Suprapubic skin (tissue), 4 donors: Measurements from ENCODE around the gene RPUSD2.

Experiments used
- EP300 ChIP-seq: sonication (generic); formaldehyde crosslinking; IDR thresholded peaks from one replicate; pipeline ENCODE4 v1.6.1; 2017; ENCODE audit warnings: antibody characterized with exemption
- POLR2A ChIP-seq, 2 donors: fragments of 450-650 bp; IDR thresholded peaks; one replicate each; pipeline ENCODE4 v1.6.1; 2017; ENCODE audit warnings: antibody characterized with exemption in 2 of 2, mild to moderate bottlenecking in 2 of 2, moderate library complexity in 2 of 2
- POLR2AphosphoS5 ChIP-seq, 3 donors: sonication (generic); formaldehyde crosslinking; IDR thresholded peaks; one replicate each; pipeline ENCODE4 v1.6.1; 2017; ENCODE audit warnings: antibody characterized with exemption in 3 of 3
- TF ChIP-seq, protein P1 (sequence below), 2 donors: fragments of 200-600 bp in 1 of 2; fragments of 450-650 bp in 1 of 2; sonication (generic) in 1 of 2; IDR thresholded peaks; one replicate each; pipeline ENCODE4 v1.5.1; 2016 to 2019; ENCODE audit warnings: antibody characterized with exemption in 2 of 2, mild to moderate bottlenecking in 1 of 2, moderate library complexity in 1 of 2

DNA sequence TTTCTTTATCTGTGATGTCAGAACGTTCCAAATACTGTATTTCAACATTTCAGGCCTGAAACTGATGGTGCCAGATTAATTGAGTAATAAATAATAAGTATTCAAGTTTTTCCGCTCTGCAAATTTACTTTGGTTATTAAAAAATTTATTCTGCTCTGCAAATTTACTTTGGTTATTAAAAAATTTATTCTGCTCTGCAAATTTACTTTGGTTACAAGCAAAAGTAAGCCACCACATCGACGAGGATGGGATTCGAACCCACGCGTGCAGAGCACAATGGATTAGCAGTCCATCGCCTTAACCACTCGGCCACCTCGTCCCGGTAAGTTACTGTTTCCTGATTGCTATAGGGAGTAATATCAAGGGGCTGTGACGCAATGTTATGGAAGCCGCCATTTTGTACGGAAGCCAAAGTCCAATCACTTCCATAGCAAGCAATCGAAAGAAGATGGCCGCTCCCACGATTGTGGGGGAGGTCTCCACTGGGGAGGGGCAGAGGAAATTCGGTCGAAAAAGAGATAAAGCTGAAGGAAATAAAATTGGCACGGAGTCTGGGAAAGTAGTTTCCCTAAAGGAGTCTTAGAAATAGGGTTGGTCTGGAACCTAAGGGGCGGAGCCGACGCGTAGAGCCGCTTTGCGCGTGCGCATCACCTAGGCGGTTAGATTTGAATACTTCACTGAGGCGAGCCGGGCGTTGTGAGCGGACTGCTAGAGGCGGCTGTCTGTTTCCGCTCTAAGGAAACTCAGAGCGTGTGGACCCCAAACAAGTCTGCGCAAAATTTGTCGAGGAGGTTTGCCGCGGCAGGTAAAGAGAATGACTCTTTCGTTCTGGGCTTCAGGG is 24.7 kb downstream of the RPUSD2 start, which contains the start of gene KNL1:
- TF ChIP-seq, protein P1, sequence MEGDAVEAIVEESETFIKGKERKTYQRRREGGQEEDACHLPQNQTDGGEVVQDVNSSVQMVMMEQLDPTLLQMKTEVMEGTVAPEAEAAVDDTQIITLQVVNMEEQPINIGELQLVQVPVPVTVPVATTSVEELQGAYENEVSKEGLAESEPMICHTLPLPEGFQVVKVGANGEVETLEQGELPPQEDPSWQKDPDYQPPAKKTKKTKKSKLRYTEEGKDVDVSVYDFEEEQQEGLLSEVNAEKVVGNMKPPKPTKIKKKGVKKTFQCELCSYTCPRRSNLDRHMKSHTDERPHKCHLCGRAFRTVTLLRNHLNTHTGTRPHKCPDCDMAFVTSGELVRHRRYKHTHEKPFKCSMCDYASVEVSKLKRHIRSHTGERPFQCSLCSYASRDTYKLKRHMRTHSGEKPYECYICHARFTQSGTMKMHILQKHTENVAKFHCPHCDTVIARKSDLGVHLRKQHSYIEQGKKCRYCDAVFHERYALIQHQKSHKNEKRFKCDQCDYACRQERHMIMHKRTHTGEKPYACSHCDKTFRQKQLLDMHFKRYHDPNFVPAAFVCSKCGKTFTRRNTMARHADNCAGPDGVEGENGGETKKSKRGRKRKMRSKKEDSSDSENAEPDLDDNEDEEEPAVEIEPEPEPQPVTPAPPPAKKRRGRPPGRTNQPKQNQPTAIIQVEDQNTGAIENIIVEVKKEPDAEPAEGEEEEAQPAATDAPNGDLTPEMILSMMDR (IDR thresholded peaks at IDR 0.05), result no peak
- TF ChIP-seq POLR2AphosphoS5 (IDR thresholded peaks at IDR 0.05) (peak; percentile 61 to 99 (median 91)), POLR2A (IDR thresholded peaks at IDR 0.05) (no peak), EP300 (no peak)
